ENCODE measurements around the gene MST1R. TPM values are rescaled to one million over a fixed set of nuclear protein-coding genes. Genes with fewer than 3 reads are reported as not detected.

The MST1R gene
- total RNA-seq, 1 experiment from 2014 or later = 169 TPM

DNA sequence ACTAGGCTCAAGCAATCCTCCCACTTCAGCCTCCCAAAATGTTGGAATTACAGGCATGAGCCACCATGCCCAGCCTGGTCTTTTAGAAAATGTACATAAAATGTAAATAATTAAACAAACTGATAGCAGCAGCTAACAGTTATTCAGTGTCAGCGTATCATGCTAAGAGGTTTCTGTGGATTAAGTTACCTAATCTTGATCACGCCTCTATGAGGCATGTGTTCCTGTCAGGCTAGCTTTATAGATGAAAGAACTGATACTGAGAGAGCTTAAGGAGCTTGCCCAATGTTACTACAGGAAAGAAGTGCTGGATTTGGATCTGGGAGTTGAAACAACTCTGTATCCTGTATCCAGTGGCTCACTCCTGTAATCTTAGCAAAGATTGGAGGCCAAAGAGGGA is 11.2 kb upstream of the MST1R start:
- H3K4me3 Mint-ChIP-seq (ENCODE audit: low read depth, unreplicated experiment) = no peak overlapping the region
- DNase-seq = no peak
- no peaks in the 10 kb centered on the region for H3K36me3 Mint-ChIP-seq (ENCODE audit: insufficient read depth, unreplicated experiment)
- TF ChIP-seq, protein P1, sequence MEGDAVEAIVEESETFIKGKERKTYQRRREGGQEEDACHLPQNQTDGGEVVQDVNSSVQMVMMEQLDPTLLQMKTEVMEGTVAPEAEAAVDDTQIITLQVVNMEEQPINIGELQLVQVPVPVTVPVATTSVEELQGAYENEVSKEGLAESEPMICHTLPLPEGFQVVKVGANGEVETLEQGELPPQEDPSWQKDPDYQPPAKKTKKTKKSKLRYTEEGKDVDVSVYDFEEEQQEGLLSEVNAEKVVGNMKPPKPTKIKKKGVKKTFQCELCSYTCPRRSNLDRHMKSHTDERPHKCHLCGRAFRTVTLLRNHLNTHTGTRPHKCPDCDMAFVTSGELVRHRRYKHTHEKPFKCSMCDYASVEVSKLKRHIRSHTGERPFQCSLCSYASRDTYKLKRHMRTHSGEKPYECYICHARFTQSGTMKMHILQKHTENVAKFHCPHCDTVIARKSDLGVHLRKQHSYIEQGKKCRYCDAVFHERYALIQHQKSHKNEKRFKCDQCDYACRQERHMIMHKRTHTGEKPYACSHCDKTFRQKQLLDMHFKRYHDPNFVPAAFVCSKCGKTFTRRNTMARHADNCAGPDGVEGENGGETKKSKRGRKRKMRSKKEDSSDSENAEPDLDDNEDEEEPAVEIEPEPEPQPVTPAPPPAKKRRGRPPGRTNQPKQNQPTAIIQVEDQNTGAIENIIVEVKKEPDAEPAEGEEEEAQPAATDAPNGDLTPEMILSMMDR (IDR thresholded peaks at IDR 0.05; ENCODE audit: unreplicated experiment) = no peak
- H3K9me3 Mint-ChIP-seq (ENCODE audit: low read depth, unreplicated experiment) = no peaks in the 10 kb centered on the region
- H3K27ac Mint-ChIP-seq (ENCODE audit: unreplicated experiment) = no peak overlapping the region
- no peaks in the 10 kb centered on the region for H3K27me3 Mint-ChIP-seq (ENCODE audit: unreplicated experiment)
- intact Hi-C loops (cut with micrococcal nuclease; ENCODE audit: unreplicated experiment) = no loop called here
- H3K4me1 Mint-ChIP-seq (ENCODE audit: low read depth, unreplicated experiment) = peaks cover 8% of the 10 kb centered on the region
- BruUV-seq (replicated peaks) = no TSS peak
- CTCF ChIA-PET = interaction anchor here (0.6 to 2.1 kb wide), 4 partner anchors 9 to 64 kb away, joined by 3 to 11 read pairs (median 5); partner anchors contain the start of gene MON1A

- TF ChIP-seq, protein P1 (IDR thresholded peaks at IDR 0.05; ENCODE audit: unreplicated experiment) = no peak
- no peaks in the 10 kb centered on the region for H3K9me3 Mint-ChIP-seq (ENCODE audit: low read depth, unreplicated experiment)
- CTCF ChIA-PET = no interaction called here
- no TSS peak for BruUV-seq (replicated peaks)
- no peak for DNase-seq
- H3K4me1 Mint-ChIP-seq (ENCODE audit: low read depth, unreplicated experiment) = peaks cover 8% of the 10 kb centered on the region
- intact Hi-C loops (cut with micrococcal nuclease; ENCODE audit: unreplicated experiment) = no loop called here
- H3K4me3 Mint-ChIP-seq (ENCODE audit: low read depth, unreplicated experiment) = no peak overlapping the region
- no peaks in the 10 kb centered on the region for H3K27me3 Mint-ChIP-seq (ENCODE audit: unreplicated experiment)
- H3K36me3 Mint-ChIP-seq (ENCODE audit: insufficient read depth, unreplicated experiment) = no peaks in the 10 kb centered on the region
- H3K27ac Mint-ChIP-seq (ENCODE audit: unreplicated experiment) = no peak overlapping the region
These were observed 9.2 kb upstream of the MST1R start for GRCh38 chr3:49912881-49913281.

DNA sequence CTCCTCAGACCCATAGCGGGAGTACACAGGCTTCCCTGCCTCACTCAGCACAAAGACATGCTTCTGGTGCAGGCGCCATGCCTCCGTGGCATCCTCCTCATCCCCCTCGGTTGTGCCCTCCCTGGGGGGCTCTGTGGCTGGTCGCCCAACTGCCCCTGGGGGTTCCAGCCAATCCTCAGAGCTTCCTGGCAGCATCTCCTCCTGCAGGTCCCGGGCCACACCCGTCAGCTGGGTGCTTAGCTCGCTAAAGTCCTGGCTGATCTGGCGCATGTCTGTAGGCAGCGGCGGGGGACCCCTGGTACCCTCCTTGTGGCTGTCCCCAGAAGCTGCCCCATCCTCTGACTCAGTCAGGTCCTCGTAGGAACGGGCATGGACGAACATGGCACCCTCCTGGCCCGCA is 7.9 kb upstream of the MST1R start:
- Mint-ChIP-seq H3K9me3 (ENCODE audit: low read depth, unreplicated experiment) (no peaks in the 10 kb centered on the region), H3K27me3 (ENCODE audit: unreplicated experiment) (no peaks in the 10 kb centered on the region), H3K4me1 (ENCODE audit: low read depth, unreplicated experiment) (peaks cover 19% of the 10 kb centered on the region), H3K27ac (ENCODE audit: unreplicated experiment) (no peak overlapping the region), H3K36me3 (ENCODE audit: insufficient read depth, unreplicated experiment) (peaks cover 6% of the 10 kb centered on the region), H3K4me3 (ENCODE audit: low read depth, unreplicated experiment) (no peak overlapping the region)
- DNase-seq = no peak
- TF ChIP-seq, protein P1 (IDR thresholded peaks at IDR 0.05; ENCODE audit: unreplicated experiment) = no peak
- intact Hi-C loops (cut with micrococcal nuclease; ENCODE audit: unreplicated experiment) = no loop called here
- no TSS peak for BruUV-seq (replicated peaks)
- CTCF ChIA-PET = interaction anchor here (0.5 kb wide), 1 partner anchor 17 kb away, joined by 6 read pairs; no protein-coding TSS in a partner anchor

DNA sequence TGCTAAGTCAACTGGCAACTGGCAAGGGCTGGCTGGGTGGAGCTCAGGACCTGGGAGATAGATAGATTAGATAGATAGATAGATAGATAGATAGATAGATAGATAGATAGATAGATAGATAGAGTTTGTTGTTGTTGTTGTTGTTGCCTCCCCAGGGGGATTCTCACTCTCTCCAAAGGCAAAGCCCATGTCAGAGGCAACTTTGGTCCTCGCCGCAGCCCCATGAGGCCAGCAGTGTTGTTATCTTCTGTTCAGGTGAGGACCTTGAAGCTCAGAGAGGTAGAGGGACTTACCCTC is 7.4 kb upstream of the MST1R start:
- Mint-ChIP-seq H3K4me1 (ENCODE audit: low read depth, unreplicated experiment) (peaks cover 24% of the 10 kb centered on the region), H3K27ac (ENCODE audit: unreplicated experiment) (no peak overlapping the region), H3K4me3 (ENCODE audit: low read depth, unreplicated experiment) (no peak overlapping the region), H3K36me3 (ENCODE audit: insufficient read depth, unreplicated experiment) (peaks cover 8% of the 10 kb centered on the region), H3K27me3 (ENCODE audit: unreplicated experiment) (no peaks in the 10 kb centered on the region), H3K9me3 (ENCODE audit: low read depth, unreplicated experiment) (no peaks in the 10 kb centered on the region)
- no TSS peak for BruUV-seq (replicated peaks)
- no peak for DNase-seq
- TF ChIP-seq, protein P1 (IDR thresholded peaks at IDR 0.05; ENCODE audit: unreplicated experiment) = no peak
- CTCF ChIA-PET = no interaction called here
- intact Hi-C loops (cut with micrococcal nuclease; ENCODE audit: unreplicated experiment) = no loop called here
